ENCODE measurements around the gene SNAP91. TPM values are rescaled to one million over a fixed set of nuclear protein-coding genes. Genes with fewer than 3 reads are reported as not detected.
A peak's percentile ranks its signal among the peaks of the same experiment; 100 is the strongest.
"Not testable (repeated sequence)": the region's sequence is repeated elsewhere in the genome, so short reads cannot be mapped to it uniquely, and the experiment has no call there.

SNAP91 gene, protein sequence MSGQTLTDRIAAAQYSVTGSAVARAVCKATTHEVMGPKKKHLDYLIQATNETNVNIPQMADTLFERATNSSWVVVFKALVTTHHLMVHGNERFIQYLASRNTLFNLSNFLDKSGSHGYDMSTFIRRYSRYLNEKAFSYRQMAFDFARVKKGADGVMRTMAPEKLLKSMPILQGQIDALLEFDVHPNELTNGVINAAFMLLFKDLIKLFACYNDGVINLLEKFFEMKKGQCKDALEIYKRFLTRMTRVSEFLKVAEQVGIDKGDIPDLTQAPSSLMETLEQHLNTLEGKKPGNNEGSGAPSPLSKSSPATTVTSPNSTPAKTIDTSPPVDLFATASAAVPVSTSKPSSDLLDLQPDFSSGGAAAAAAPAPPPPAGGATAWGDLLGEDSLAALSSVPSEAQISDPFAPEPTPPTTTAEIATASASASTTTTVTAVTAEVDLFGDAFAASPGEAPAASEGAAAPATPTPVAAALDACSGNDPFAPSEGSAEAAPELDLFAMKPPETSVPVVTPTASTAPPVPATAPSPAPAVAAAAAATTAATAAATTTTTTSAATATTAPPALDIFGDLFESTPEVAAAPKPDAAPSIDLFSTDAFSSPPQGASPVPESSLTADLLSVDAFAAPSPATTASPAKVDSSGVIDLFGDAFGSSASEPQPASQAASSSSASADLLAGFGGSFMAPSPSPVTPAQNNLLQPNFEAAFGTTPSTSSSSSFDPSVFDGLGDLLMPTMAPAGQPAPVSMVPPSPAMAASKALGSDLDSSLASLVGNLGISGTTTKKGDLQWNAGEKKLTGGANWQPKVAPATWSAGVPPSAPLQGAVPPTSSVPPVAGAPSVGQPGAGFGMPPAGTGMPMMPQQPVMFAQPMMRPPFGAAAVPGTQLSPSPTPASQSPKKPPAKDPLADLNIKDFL
- 0.49 TPM for polyA plus RNA-seq (2013, experiment 1 of 2)
- 0.41 TPM for polyA plus RNA-seq (2013, experiment 2 of 2)

DNA sequence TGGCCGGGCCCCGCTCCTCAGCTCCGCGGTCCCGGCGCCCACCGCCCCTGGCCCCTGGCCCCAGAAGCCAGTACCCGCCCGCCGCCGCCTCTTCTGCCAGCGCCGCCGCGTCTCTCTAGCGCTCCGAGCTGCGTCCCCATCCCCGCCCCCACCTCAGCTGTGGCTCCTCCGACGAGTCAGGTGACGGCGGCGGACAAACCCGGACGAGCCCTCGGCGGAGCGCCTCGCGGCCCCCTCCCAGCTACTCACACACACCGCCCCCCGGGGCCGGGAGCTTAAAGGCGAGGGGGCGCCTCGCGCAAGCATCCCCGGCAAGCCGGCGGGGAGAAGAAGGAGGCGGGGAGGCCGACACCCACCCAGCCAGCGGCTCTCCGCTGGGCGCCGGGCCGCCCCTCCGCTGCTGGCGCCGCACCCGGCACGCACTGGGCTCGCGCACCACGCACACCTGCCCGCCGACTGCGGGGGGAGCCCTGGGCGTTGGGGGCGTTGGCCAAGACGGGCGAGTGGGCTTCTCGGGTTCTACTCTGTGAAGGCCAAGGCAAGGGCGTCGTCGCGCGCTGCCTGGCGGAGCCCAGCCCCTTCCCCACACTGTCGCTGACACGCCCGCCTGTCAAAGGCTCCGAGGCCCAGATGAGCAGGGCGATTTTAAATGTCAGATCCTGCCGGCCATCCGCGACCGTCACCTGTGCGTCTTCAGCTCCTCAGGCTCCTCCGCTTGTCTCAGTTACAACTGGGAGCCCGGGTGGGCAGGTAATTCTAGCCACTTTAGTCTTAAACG lies at the start of gene SNAP91:
TSS of gene SNAP91 (minus strand) at position 132 of the 778 bp plus-strand sequence. CDS start 1,174 bp downstream, outside the sequence.
- no CpG with 5 or more reads among the region's 83 CpGs for WGBS (ENCODE audit: extremely low coverage, insufficient coverage, low lambda C conversion rate)
- H3K4me3 ChIP-seq (ENCODE audit: low read length), result peak within 1 kb of the TSS; percentile 28
- no peak within 1 kb of the TSS for H2BK120ac ChIP-seq (ENCODE audit: low read depth, low read length)
- peak within 1 kb of the TSS; percentile 91 for H3K4me2 ChIP-seq (ENCODE audit: low read length)
- H3K9ac ChIP-seq (ENCODE audit: low read length), result peak within 1 kb of the TSS; percentile 34
- H3K18ac ChIP-seq (ENCODE audit: low read length), result no peak within 1 kb of the TSS
- H3K79me2 ChIP-seq (ENCODE audit: control insufficient read depth, insufficient read depth, low read length), result no peaks in the 10 kb centered on the region
- H4K8ac ChIP-seq (ENCODE audit: low read depth, low read length), result no peak within 1 kb of the TSS
- peak within 1 kb of the TSS; percentile 48 for H3K23ac ChIP-seq (ENCODE audit: low read length)
- no peak within 1 kb of the TSS for H4K5ac ChIP-seq (ENCODE audit: low read length)
- no peak within 1 kb of the TSS for H2AK5ac ChIP-seq (ENCODE audit: low read length)
- H3K27ac ChIP-seq (ENCODE audit: low read depth, low read length), result no peak within 1 kb of the TSS
- no peak within 1 kb of the TSS for H3K4ac ChIP-seq (ENCODE audit: low read depth, low read length)
- peak within 1 kb of the TSS; percentile 67 for H3K56ac ChIP-seq (ENCODE audit: low read length)
- H2BK5ac ChIP-seq (ENCODE audit: low read length), result no peak within 1 kb of the TSS
- peaks cover 19% of the 10 kb centered on the region for H3K27me3 ChIP-seq (ENCODE audit: insufficient read depth, low read length, poor library complexity)
- no peaks in the 10 kb centered on the region for H3K4me1 ChIP-seq (ENCODE audit: control insufficient read depth, low read depth, low read length)
- H3K79me1 ChIP-seq (ENCODE audit: low read length), result no peaks in the 10 kb centered on the region
- DNase-seq, result peak; percentile 69
- no peaks in the 10 kb centered on the region for H3K36me3 ChIP-seq (ENCODE audit: control insufficient read depth, insufficient read depth, low read length)
- H2BK15ac ChIP-seq (replicated peaks; ENCODE audit: low read depth), result no peak within 1 kb of the TSS

- no peak overlapping the region for H3K27ac ChIP-seq (ENCODE audit: low read depth, low read length)
- H3K36me3 ChIP-seq (ENCODE audit: control insufficient read depth, insufficient read depth, low read length), result no peaks in the 10 kb centered on the region
- no peak overlapping the region for H3K4me2 ChIP-seq (ENCODE audit: low read length)
- no peak overlapping the region for H3K18ac ChIP-seq (ENCODE audit: low read length)
- H2AK5ac ChIP-seq (ENCODE audit: low read length), result no peak overlapping the region
- H2BK15ac ChIP-seq (replicated peaks; ENCODE audit: low read depth), result no peak overlapping the region
- no peaks in the 10 kb centered on the region for H3K27me3 ChIP-seq (ENCODE audit: insufficient read depth, low read length, poor library complexity)
- no peak overlapping the region for H3K4me3 ChIP-seq (ENCODE audit: low read length)
- H4K5ac ChIP-seq (ENCODE audit: low read length), result no peak overlapping the region
- H2BK120ac ChIP-seq (ENCODE audit: low read depth, low read length), result no peak overlapping the region
- H3K79me1 ChIP-seq (ENCODE audit: low read length), result no peaks in the 10 kb centered on the region
- H3K4me1 ChIP-seq (ENCODE audit: control insufficient read depth, low read depth, low read length), result no peaks in the 10 kb centered on the region
- H3K79me2 ChIP-seq (ENCODE audit: control insufficient read depth, insufficient read depth, low read length), result no peaks in the 10 kb centered on the region
- no peak overlapping the region for H3K4ac ChIP-seq (ENCODE audit: low read depth, low read length)
- no peak overlapping the region for H3K56ac ChIP-seq (ENCODE audit: low read length)
- no peak overlapping the region for H3K23ac ChIP-seq (ENCODE audit: low read length)
- H4K8ac ChIP-seq (ENCODE audit: low read depth, low read length), result no peak overlapping the region
- no peak overlapping the region for H2BK5ac ChIP-seq (ENCODE audit: low read length)
- H3K9ac ChIP-seq (ENCODE audit: low read length), result no peak overlapping the region
- no peak for DNase-seq
These were observed 49.6 kb upstream of the SNAP91 start for GRCh38 chr6:83758533-83758932.

- DNase-seq, result no peak
- no peak overlapping the region for H3K4me2 ChIP-seq (ENCODE audit: low read length)
- no peak overlapping the region for H4K5ac ChIP-seq (ENCODE audit: low read length)
- no peak overlapping the region for H2BK120ac ChIP-seq (ENCODE audit: low read depth, low read length)
- H3K23ac ChIP-seq (ENCODE audit: low read length), result no peak overlapping the region
- no peak overlapping the region for H3K18ac ChIP-seq (ENCODE audit: low read length)
- no peak overlapping the region for H3K27ac ChIP-seq (ENCODE audit: low read depth, low read length)
- no peak overlapping the region for H3K56ac ChIP-seq (ENCODE audit: low read length)
- H3K79me1 ChIP-seq (ENCODE audit: low read length), result no peaks in the 10 kb centered on the region
- no peak overlapping the region for H3K4ac ChIP-seq (ENCODE audit: low read depth, low read length)
- no peak overlapping the region for H2BK5ac ChIP-seq (ENCODE audit: low read length)
- H3K4me1 ChIP-seq (ENCODE audit: control insufficient read depth, low read depth, low read length), result no peaks in the 10 kb centered on the region
- H3K79me2 ChIP-seq (ENCODE audit: control insufficient read depth, insufficient read depth, low read length), result no peaks in the 10 kb centered on the region
- H3K27me3 ChIP-seq (ENCODE audit: insufficient read depth, low read length, poor library complexity), result no peaks in the 10 kb centered on the region
- no peaks in the 10 kb centered on the region for H3K36me3 ChIP-seq (ENCODE audit: control insufficient read depth, insufficient read depth, low read length)
- no peak overlapping the region for H2BK15ac ChIP-seq (replicated peaks; ENCODE audit: low read depth)
- H2AK5ac ChIP-seq (ENCODE audit: low read length), result no peak overlapping the region
- no peak overlapping the region for H3K9ac ChIP-seq (ENCODE audit: low read length)
- H4K8ac ChIP-seq (ENCODE audit: low read depth, low read length), result no peak overlapping the region
- no peak overlapping the region for H3K4me3 ChIP-seq (ENCODE audit: low read length)
These were observed 48.1 kb upstream of the SNAP91 start for GRCh38 chr6:83757021-83757420.

DNA sequence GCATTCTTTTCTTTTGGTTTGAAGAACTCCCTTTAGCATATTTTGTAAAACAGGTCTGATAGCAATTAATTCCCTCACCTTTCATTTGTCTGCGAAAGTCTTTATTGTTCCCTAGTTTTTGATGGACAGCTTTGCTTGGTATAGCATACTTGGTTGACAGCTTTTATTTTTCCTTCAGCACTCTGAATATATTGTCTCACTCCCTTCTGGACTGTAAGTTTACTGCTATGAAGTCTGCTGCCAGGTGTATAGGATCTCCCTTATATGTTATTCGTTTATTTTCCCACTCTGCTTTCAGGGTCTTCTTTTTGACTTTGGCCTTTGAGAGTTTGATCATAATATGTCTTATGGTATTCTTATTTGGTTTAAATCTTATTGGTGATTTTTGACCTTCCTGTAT lies 47.7 kb upstream of the SNAP91 start:
- no peak overlapping the region for H2BK5ac ChIP-seq (ENCODE audit: low read length)
- H3K18ac ChIP-seq (ENCODE audit: low read length), result no peak overlapping the region
- no peak overlapping the region for H4K8ac ChIP-seq (ENCODE audit: low read depth, low read length)
- no peak overlapping the region for H3K4me3 ChIP-seq (ENCODE audit: low read length)
- no peak for DNase-seq
- no peaks in the 10 kb centered on the region for H3K4me1 ChIP-seq (ENCODE audit: control insufficient read depth, low read depth, low read length)
- H2AK5ac ChIP-seq (ENCODE audit: low read length), result no peak overlapping the region
- no peak overlapping the region for H3K9ac ChIP-seq (ENCODE audit: low read length)
- H3K56ac ChIP-seq (ENCODE audit: low read length), result no peak overlapping the region
- H3K79me2 ChIP-seq (ENCODE audit: control insufficient read depth, insufficient read depth, low read length), result no peaks in the 10 kb centered on the region
- no peaks in the 10 kb centered on the region for H3K79me1 ChIP-seq (ENCODE audit: low read length)
- no peak overlapping the region for H2BK15ac ChIP-seq (replicated peaks; ENCODE audit: low read depth)
- no peak overlapping the region for H3K4me2 ChIP-seq (ENCODE audit: low read length)
- no CpG with 5 or more reads among the region's 2 CpGs for WGBS (ENCODE audit: extremely low coverage, insufficient coverage, low lambda C conversion rate)
- no peak overlapping the region for H3K27ac ChIP-seq (ENCODE audit: low read depth, low read length)
- H3K36me3 ChIP-seq (ENCODE audit: control insufficient read depth, insufficient read depth, low read length), result no peaks in the 10 kb centered on the region
- H3K23ac ChIP-seq (ENCODE audit: low read length), result no peak overlapping the region
- no peak overlapping the region for H4K5ac ChIP-seq (ENCODE audit: low read length)
- no peak overlapping the region for H2BK120ac ChIP-seq (ENCODE audit: low read depth, low read length)
- H3K4ac ChIP-seq (ENCODE audit: low read depth, low read length), result no peak overlapping the region
- H3K27me3 ChIP-seq (ENCODE audit: insufficient read depth, low read length, poor library complexity), result no peaks in the 10 kb centered on the region

- not testable (repeated sequence) for H3K56ac ChIP-seq (ENCODE audit: low read length); H4K5ac ChIP-seq (ENCODE audit: low read length); H2BK5ac ChIP-seq (ENCODE audit: low read length); DNase-seq; H3K27me3 ChIP-seq (ENCODE audit: insufficient read depth, low read length, poor library complexity); H3K36me3 ChIP-seq (ENCODE audit: control insufficient read depth, insufficient read depth, low read length); H3K18ac ChIP-seq (ENCODE audit: low read length); H3K4me1 ChIP-seq (ENCODE audit: control insufficient read depth, low read depth, low read length); H3K4me2 ChIP-seq (ENCODE audit: low read length); H2BK15ac ChIP-seq (replicated peaks; ENCODE audit: low read depth); H3K79me1 ChIP-seq (ENCODE audit: low read length); H3K27ac ChIP-seq (ENCODE audit: low read depth, low read length); H3K23ac ChIP-seq (ENCODE audit: low read length); H3K79me2 ChIP-seq (ENCODE audit: control insufficient read depth, insufficient read depth, low read length); H3K4ac ChIP-seq (ENCODE audit: low read depth, low read length); H3K4me3 ChIP-seq (ENCODE audit: low read length); H4K8ac ChIP-seq (ENCODE audit: low read depth, low read length); H3K9ac ChIP-seq (ENCODE audit: low read length); H2BK120ac ChIP-seq (ENCODE audit: low read depth, low read length); H2AK5ac ChIP-seq (ENCODE audit: low read length)
- no CpG with 5 or more reads among the region's 5 CpGs for WGBS (ENCODE audit: extremely low coverage, insufficient coverage, low lambda C conversion rate)
These were observed 43.5 kb upstream of the SNAP91 start for GRCh38 chr6:83752375-83752774.

Data from mesendoderm (in vitro differentiated cells).